Gastrocnemius medialis (tissue), 4 donors: ENCODE measurements around the gene POU2F2.

Source experiments
- POLR2A ChIP-seq, 2 donors: fragments of 450-650 bp; IDR thresholded peaks; one replicate each; pipeline ENCODE4 v1.6.1; 2017; ENCODE audit warnings: antibody characterized with exemption in 2 of 2, mild to moderate bottlenecking in 2 of 2, moderate library complexity in 2 of 2
- TF ChIP-seq, protein P1 (sequence below), 5 experiments: fragments of 450-650 bp in 3 of 5; fragments of 200-600 bp in 2 of 5; sonication (generic) in 2 of 5; IDR thresholded peaks in 4 of 5; conservative IDR thresholded peaks in 1 of 5; 1 replicate in 4 of 5; 2 replicates in 1 of 5; pipeline ENCODE4 v1.5.1; 2016 to 2019; ENCODE audit warnings: antibody characterized with exemption in 5 of 5, mild to moderate bottlenecking in 3 of 5, moderate library complexity in 3 of 5

DNA sequence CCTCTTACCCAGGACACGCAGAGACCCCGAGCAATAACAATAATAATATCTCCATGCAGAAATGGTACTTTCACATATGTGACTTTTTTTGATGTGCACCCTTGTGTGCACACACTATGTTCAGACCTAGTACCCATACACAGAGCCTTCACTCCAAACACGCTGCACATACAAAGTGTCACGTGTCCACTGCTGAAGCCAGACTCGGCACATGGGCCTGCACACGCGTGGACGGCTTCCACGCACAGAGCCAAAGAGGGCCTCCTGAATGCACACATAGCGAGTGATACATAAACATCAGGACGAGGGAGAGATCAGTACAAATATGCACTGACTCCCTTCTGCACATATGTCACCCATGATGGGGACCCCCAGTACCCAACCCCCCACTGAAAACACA, 41.9 kb upstream of the POU2F2 start:
- TF ChIP-seq, protein P1, sequence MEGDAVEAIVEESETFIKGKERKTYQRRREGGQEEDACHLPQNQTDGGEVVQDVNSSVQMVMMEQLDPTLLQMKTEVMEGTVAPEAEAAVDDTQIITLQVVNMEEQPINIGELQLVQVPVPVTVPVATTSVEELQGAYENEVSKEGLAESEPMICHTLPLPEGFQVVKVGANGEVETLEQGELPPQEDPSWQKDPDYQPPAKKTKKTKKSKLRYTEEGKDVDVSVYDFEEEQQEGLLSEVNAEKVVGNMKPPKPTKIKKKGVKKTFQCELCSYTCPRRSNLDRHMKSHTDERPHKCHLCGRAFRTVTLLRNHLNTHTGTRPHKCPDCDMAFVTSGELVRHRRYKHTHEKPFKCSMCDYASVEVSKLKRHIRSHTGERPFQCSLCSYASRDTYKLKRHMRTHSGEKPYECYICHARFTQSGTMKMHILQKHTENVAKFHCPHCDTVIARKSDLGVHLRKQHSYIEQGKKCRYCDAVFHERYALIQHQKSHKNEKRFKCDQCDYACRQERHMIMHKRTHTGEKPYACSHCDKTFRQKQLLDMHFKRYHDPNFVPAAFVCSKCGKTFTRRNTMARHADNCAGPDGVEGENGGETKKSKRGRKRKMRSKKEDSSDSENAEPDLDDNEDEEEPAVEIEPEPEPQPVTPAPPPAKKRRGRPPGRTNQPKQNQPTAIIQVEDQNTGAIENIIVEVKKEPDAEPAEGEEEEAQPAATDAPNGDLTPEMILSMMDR (IDR thresholded peaks at IDR 0.05 in 4 of 5, conservative IDR thresholded peaks at IDR 0.05 in 1 of 5) = no peak
- no peak for TF ChIP-seq POLR2A (IDR thresholded peaks at IDR 0.05)
